A549 (cell line): ENCODE measurements around the gene NOTCH4. TPM values are rescaled to one million over a fixed set of nuclear protein-coding genes. Genes with fewer than 3 reads are reported as not detected.

Source experiments
- ATAC-seq, 2 experiments: fragments of 200-7000 bp in 1 of 2; fragments of >200 bp in 1 of 2; cut with Nextera tagmentation in 1 of 2; cut with Tn5 transposase in 1 of 2; 3 replicates each; pipeline versions ENCODE4 v1.8.0 to v1.9.1; 2018 to 2020; ENCODE audit warnings: mild to moderate bottlenecking in 1 of 2, moderate library complexity in 1 of 2
- CTCF ChIA-PET: fragments of 300-600 bp; sonication (Branson Sonifier 250); formaldehyde crosslinking; extraction: SDS; loops from one replicate; lab custom pipeline; 2021; ENCODE audit warnings: antibody characterized with exemption, inconsistent platforms; lab: Yijun Ruan, JAX
- POLR2A ChIA-PET: fragments of 350-600 bp; formaldehyde crosslinking; extraction: SDS; loops from one replicate; lab custom pipeline; 2021; ENCODE audit warnings: antibody characterized with exemption, inconsistent platforms; lab: Yijun Ruan, JAX
- DNase-seq, 2 experiments: peaks; one replicate each; pipeline versions ENCODE4 v3.0.0 to v3.0.0-alpha.2; 2011 to 2016; ENCODE audit warnings: low read depth in 1 of 2, low spot score in 1 of 2
- FAIRE-seq: peaks from 2 replicates; lab custom pipeline; 2011; peaks lifted over from hg19 to GRCh38; lab: Jason Lieb, UNC
- H3K27ac ChIP-seq, 2 experiments: fragments of >200 bp; sonication (Bioruptor Twin); formaldehyde crosslinking; 3 replicates each; pipeline ENCODE4 v1.5.1; 2016 to 2017
- H3K4me1 ChIP-seq: fragments of >200 bp; sonication (Bioruptor Twin); formaldehyde crosslinking; 3 replicates; pipeline ENCODE4 v1.6.1; 2016
- H3K4me2 ChIP-seq: fragments of >200 bp; sonication (Bioruptor Twin); formaldehyde crosslinking; 3 replicates; pipeline ENCODE4 v1.6.1; 2016
- H3K4me3 ChIP-seq: fragments of >200 bp; sonication (Bioruptor Twin); formaldehyde crosslinking; 3 replicates; pipeline ENCODE4 v1.5.1; 2016
- H3K9me3 ChIP-seq: fragments of >200 bp; sonication (Bioruptor Twin); formaldehyde crosslinking; 3 replicates; pipeline ENCODE4 v1.6.1; 2016
- EHMT2 ChIP-seq: fragments of 200-600 bp; sonication (generic); IDR thresholded peaks from 2 replicates; pipeline ENCODE4 v1.6.1; 2016; ENCODE audit warnings: antibody characterized with exemption, low read depth, mild to moderate bottlenecking, moderate library complexity
- EP300 ChIP-seq, 2 experiments: fragments of >200 bp; sonication (Bioruptor Twin); formaldehyde crosslinking; IDR thresholded peaks; 2 replicates in 1 of 2; 3 replicates in 1 of 2; pipeline ENCODE4 v1.6.1; 2016 to 2017
- ESRRA ChIP-seq: fragments of 150-350 bp; IDR thresholded peaks from 2 replicates; pipeline ENCODE4 v1.6.1; 2014; ENCODE audit warnings: mild to moderate bottlenecking, low read length, borderline replicate concordance
- FOSB ChIP-seq: fragments of 250-450 bp; sonication (Bioruptor Pico); IDR thresholded peaks from 2 replicates; pipeline ENCODE4 v1.5.0; 2020; ENCODE audit warnings: mild to moderate bottlenecking, moderate library complexity
- GATA3 ChIP-seq: IDR thresholded peaks from 2 replicates; pipeline ENCODE4 v1.6.1; 2012; ENCODE audit warnings: borderline replicate concordance
- HEYL ChIP-seq: fragments of 250-450 bp; sonication (Bioruptor Pico); IDR thresholded peaks from 2 replicates; pipeline ENCODE4 v1.8.0; 2021; ENCODE audit warnings: mild to moderate bottlenecking, moderate library complexity
- HOXB13 ChIP-seq: fragments of 250-450 bp; sonication (Bioruptor Pico); IDR thresholded peaks from 2 replicates; pipeline ENCODE4 v1.5.0; 2020; ENCODE audit warnings: low read depth, mild to moderate bottlenecking, moderate library complexity
- JUN ChIP-seq, 2 experiments: fragments of >200 bp; sonication (Bioruptor Twin); formaldehyde crosslinking; IDR thresholded peaks; 2 replicates in 1 of 2; 3 replicates in 1 of 2; pipeline ENCODE4 v1.6.1; 2016 to 2017
- KDM5A ChIP-seq: fragments of 200-600 bp; sonication (generic); IDR thresholded peaks from 2 replicates; pipeline ENCODE4 v1.6.1; 2016; ENCODE audit warnings: antibody characterized with exemption, mild to moderate bottlenecking
- NFE2L2 ChIP-seq: fragments of 150-350 bp; conservative IDR thresholded peaks from 2 replicates; pipeline ENCODE4 v1.6.1; 2014; ENCODE audit warnings: low read length
- NPAS2 ChIP-seq: fragments of 250-450 bp; sonication (Bioruptor Pico); IDR thresholded peaks from 2 replicates; pipeline ENCODE4 v1.8.0; 2022; ENCODE audit warnings: mild to moderate bottlenecking, moderate library complexity, borderline replicate concordance
- RAD21 ChIP-seq, 2 experiments: fragments of >200 bp in 1 of 2; sonication (Bioruptor Twin) in 1 of 2; formaldehyde crosslinking in 1 of 2; IDR thresholded peaks in 1 of 2; conservative IDR thresholded peaks in 1 of 2; 2 replicates in 1 of 2; 3 replicates in 1 of 2; pipeline ENCODE4 v1.6.1; 2012 to 2018; ENCODE audit warnings: inconsistent platforms in 1 of 2
- RFX5 ChIP-seq: fragments of 450-650 bp; IDR thresholded peaks from 2 replicates; pipeline ENCODE4 v1.7.1; 2014; ENCODE audit warnings: antibody characterized with exemption, mild to moderate bottlenecking, moderate library complexity
- RNF2 ChIP-seq: fragments of 200-600 bp; sonication (generic); IDR thresholded peaks from 2 replicates; pipeline ENCODE4 v1.6.1; 2016; ENCODE audit warnings: low read depth, mild to moderate bottlenecking, antibody characterized with exemption, moderate library complexity, borderline replicate concordance
- SREBF2 ChIP-seq: fragments of 450-650 bp; IDR thresholded peaks from 2 replicates; pipeline ENCODE4 v1.6.1; 2014; ENCODE audit warnings: mild to moderate bottlenecking, moderate library complexity
- TP53 ChIP-seq: fragments of 250-450 bp; sonication (Bioruptor Pico); IDR thresholded peaks from 2 replicates; pipeline ENCODE4 v1.5.0; 2021; ENCODE audit warnings: mild to moderate bottlenecking, moderate library complexity
- ZFP36 ChIP-seq: fragments of 450-650 bp; IDR thresholded peaks from 2 replicates; pipeline ENCODE4 v1.6.1; 2014; ENCODE audit warnings: borderline replicate concordance; ENCODE audit not compliant: partially characterized antibody
- WGBS: methylation state at CpG from one replicate; pipeline ENCODE4 v1.1.6; 2017; ENCODE audit errors: missing lambda C conversion rate; 5-methylcytosine and 5-hydroxymethylcytosine counted together
- polyA plus RNA-seq, 4 experiments: library from polyadenylated mRNA; depleted of rRNA in 3 of 4; stranded (reverse); fragments of >200 nt; fragmentation: RNase III in 1 of 4; extraction: RNeasy Plus Mini Kit Qiagen cat#74134 plus additional on column Dnase treatment in 1 of 4; gene quantifications; 2 replicates in 3 of 4; 3 replicates in 1 of 4; pipeline ENCODE4 v1.2.3, GENCODE V29; 2011 to 2017
- TF ChIP-seq, protein P1 (sequence below): IDR thresholded peaks from 2 replicates; pipeline ENCODE4 v1.6.1; 2012; ENCODE audit warnings: low read depth, borderline replicate concordance
- TF ChIP-seq, protein P2 (sequence below): IDR thresholded peaks from 2 replicates; pipeline ENCODE4 v1.6.1; 2012

The NOTCH4 gene
- polyA plus RNA-seq, 2 of the 4 experiments (the other 2 are of a cell fraction) = 0.32 to 0.70 TPM

DNA sequence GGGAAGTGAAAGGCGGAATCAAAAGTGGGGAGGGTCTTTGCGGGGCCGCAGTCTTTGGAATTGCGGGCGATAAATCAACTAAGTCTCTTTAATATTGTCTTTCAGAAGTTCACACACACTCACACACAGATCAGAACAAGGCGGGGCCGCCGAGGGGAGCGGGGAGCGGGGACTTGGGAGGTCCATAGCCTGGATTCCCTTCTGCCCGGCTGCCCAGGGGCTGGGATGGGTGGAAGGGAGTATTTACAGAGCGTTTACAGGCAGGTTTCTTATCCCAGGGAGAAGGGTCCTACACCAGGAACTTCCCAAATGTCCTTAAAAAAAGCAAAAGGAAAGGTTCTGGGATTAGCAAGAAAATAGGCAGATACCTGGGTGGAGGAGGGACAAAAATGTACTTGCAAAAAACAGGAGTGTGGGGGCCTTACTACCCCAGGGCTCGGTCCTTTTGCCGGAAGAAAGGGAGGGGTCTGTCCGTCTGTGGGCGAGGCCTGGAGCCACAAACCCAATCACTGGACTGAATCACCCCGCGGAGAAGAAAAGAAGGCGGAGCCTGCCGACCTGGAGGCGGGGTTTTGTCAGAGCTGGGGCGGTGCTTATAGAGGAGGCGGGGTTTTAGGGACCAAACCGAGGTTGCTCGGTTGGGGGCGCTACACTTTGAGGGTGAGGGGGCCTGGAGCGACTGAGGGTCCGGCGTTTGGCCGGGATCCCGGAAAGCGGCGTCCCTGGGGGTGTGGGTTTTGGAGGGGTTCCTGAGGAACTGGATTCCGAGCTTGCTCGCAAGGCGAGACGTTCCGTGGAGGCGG lies 75.4 kb downstream of the NOTCH4 start:
- TF ChIP-seq EHMT2 (no peak), GATA3 (no peak), HEYL (CRISPR knock-in tag) (no peak), NPAS2 (CRISPR knock-in tag) (no peak), KDM5A (no peak), TP53 (no peak), RNF2 (no peak), JUN (IDR thresholded peaks at IDR 0.05) (no peak), NFE2L2 (no peak), ZFP36 (no peak), SREBF2 (no peak), RAD21 (conservative IDR thresholded peaks at IDR 0.05 in 1 of 2, IDR thresholded peaks at IDR 0.05 in 1 of 2) (no peak), FOSB (CRISPR knock-in tag) (no peak), RFX5 (no peak), EP300 (IDR thresholded peaks at IDR 0.05) (no peak)
- TF ChIP-seq, protein P1, sequence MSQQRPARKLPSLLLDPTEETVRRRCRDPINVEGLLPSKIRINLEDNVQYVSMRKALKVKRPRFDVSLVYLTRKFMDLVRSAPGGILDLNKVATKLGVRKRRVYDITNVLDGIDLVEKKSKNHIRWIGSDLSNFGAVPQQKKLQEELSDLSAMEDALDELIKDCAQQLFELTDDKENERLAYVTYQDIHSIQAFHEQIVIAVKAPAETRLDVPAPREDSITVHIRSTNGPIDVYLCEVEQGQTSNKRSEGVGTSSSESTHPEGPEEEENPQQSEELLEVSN = no peak
- TF ChIP-seq, protein P2, sequence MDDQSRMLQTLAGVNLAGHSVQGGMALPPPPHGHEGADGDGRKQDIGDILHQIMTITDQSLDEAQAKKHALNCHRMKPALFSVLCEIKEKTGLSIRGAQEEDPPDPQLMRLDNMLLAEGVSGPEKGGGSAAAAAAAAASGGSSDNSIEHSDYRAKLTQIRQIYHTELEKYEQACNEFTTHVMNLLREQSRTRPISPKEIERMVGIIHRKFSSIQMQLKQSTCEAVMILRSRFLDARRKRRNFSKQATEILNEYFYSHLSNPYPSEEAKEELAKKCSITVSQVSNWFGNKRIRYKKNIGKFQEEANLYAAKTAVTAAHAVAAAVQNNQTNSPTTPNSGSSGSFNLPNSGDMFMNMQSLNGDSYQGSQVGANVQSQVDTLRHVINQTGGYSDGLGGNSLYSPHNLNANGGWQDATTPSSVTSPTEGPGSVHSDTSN = no peak
- ATAC-seq = no peak
- 81% methylated on average over 38 of the region's 39 CpGs for WGBS
- Histone ChIP-seq H3K4me3 (no peak overlapping the region), H3K4me1 (peaks cover 17% of the 10 kb centered on the region; the same call in 2 of the 3 replicates), H3K9me3 (no peaks in the 10 kb centered on the region), H3K4me2 (no peak overlapping the region), H3K27ac (no peak overlapping the region)
- CTCF ChIA-PET = interaction anchor here (4.2 kb wide), 1 partner anchor 30 kb away, joined by 15 read pairs; no protein-coding TSS in a partner anchor
- POLR2A ChIA-PET = no interaction called here
- DNase-seq = no peak
- no peak for FAIRE-seq

DNA sequence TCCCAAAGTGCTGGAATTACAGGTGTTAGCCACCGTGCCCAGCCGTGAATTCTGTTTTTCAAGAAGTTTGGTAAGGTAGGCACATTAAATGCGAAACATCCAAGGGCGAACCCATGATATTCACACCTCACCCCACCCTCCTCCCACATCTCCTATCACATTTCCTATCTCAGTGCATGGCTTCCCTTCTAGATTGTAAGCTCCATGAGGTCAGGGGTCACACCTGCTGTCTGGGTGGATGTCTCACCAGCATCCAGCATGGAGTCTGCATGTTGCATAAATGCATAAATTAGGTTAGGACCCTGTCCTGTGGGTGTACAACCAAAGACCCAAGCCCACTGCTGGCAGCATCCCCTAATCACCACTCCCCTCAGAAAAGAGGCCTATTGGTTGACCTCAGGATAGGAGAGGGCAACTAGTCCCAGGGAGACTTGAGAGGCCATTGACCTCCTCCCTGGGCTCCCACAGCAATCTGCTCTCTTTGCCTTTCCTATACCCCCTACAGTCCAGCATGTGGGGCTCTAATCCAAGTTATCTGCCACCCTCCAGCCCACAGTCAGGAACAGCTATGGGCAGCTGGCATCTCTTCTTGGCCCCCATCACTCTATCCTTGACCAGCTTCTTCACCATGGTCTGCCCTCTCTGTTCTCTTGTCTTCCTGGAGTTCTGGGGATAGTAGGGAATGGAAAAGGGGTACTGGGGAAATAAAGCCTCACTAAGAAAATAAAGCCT lies 76.3 kb downstream of the NOTCH4 start:
- H3K4me1 ChIP-seq = peaks cover 8% of the 10 kb centered on the region; the same call in 2 of the 3 replicates
- H3K27ac ChIP-seq = no peak overlapping the region
- WGBS = 90% methylated on average over 4 of the region's 4 CpGs
- H3K9me3 ChIP-seq = no peaks in the 10 kb centered on the region
- ATAC-seq = peak in 1 of 2 experiments; percentile 52; a peak in 3 of 6 replicates
- 0 out of 5 replicates have a peak, but pooled peaks of 1 of the 2 experiments have one; percentile 16 for TF ChIP-seq RAD21 (conservative IDR thresholded peaks at IDR 0.05 in 1 of 2, IDR thresholded peaks at IDR 0.05 in 1 of 2)
- no peak for TF ChIP-seq HOXB13 (CRISPR knock-in tag)
- TF ChIP-seq, all 56 proteins: peak for 1
- Histone ChIP-seq H3K4me3 (no peak overlapping the region), H3K4me2 (no peak overlapping the region)
- ChIA-PET CTCF (interaction anchor here (4.2 kb wide), 1 partner anchor 29 kb away, joined by 15 read pairs; no protein-coding TSS in a partner anchor), POLR2A (no interaction called here)
- DNase-seq = no peak
- FAIRE-seq = no peak

DNA sequence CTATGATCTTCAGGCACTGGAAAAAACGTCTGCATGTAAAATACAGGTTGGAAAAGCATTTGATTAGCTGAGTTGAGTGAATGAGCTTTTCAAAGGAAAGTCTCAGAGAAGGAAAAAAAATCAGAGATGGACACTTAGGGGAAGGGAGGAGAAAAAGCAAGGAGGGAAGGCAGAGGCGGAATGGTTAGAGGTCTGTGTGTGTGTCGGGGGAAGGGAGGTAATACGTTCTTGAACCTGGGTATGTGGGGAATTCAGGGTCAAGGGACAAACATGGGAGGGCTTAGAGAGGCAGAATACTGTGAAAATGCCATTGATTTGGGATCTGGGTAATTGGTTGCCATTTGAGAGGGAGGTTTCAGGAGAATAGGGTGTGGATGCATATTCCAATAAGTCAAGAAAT lies 77.2 kb downstream of the NOTCH4 start:
- 57% methylated on average over 4 of the region's 4 CpGs for WGBS
- FAIRE-seq (no peak), DNase-seq (no peak), ATAC-seq (no peak)
- TF ChIP-seq, protein P1 = no peak
- TF ChIP-seq ESRRA = no peak
- Histone ChIP-seq H3K4me1 (peaks cover 8% of the 10 kb centered on the region; the same call in 2 of the 3 replicates), H3K9me3 (no peaks in the 10 kb centered on the region), H3K4me3 (no peak overlapping the region), H3K4me2 (peak overlapping the region; percentile 16; the same call in 1 of the 3 replicates), H3K27ac (peak overlapping the region; percentile 55 to 65; a peak in 4 of 6 replicates)
- ChIA-PET POLR2A (no interaction called here), CTCF (interaction anchor here (4.2 kb wide), 1 partner anchor 29 kb away, joined by 15 read pairs; no protein-coding TSS in a partner anchor)
